GM21786 (cell line): Measurements from ENCODE around the gene TUBGCP6.
"Not testable (repeated sequence)": the region's sequence is repeated elsewhere in the genome, so short reads cannot be mapped to it uniquely, and the experiment has no call there.

Experiments used
- ATAC-seq: cut with Tn5 transposase; IDR thresholded peaks from one replicate; pipeline ENCODE4 v1.9.1; 2021; ENCODE audit not compliant: unreplicated experiment

The TUBGCP6 gene

DNA sequence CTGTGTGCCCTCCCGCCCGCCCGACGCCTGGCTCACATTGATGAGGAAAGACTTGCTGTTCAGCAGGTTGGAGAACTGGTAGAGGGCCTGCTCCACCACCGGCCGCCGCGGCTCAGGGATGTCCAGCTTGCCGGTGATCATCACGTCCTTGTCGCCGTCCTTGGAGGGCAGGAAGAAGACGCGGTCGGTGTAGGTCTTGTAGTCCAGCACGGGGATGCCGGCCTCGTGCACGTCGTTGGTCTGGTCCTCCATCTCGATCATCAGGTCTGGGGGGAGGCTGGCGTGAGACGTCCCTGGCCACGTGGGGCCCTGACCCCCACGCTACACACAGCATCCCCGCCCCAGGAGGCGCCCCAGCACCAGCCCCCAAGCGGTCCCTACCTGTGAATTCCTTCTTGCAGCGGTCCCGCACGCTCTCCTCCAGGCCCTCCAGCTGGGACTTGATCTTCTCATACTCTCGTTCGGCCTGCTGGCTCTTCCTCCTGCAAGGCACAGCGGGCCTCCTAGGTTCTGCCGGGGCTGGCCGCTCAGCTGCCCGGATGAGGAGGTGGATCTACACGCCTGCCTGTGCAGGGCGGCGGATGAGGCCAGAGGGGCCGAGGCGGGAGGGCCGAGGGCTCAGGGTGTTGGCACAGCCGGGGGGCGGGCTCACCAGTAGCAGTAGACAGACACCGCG lies 36.0 kb upstream of the TUBGCP6 start:
- ATAC-seq, result no peak

DNA sequence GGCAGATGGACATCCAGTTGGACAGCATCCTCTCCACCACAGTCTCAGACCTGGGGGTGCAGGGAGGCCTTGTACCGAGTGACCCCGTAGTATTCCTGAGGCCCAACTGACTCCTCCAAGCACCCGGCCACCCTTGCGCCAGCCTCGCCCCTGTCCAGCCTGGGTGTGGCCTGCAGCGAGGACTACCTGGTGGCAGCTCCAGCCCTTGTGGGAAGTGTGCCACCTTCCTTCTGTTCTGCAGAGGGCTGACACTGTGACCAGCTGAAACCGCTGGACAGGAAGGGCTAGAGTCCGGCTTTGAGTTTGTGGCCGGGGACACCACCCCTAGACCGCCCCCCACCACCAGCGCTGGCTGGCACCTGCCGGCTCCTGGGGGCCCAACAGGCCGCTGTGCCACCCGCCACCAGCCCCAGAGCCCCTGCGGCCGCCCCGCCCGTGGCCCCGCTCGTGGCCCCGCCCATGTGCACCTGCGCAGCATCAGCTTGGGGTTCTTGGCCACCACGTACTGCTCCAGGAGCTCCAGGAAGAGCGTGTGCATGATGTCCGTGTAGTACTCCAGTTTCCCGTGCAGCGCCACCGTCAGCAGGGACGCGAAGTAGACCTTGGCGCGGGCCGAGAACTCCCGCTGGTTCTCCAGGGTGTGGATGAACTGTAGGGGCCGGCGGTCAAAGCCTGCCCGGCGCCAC lies 35.3 kb upstream of the TUBGCP6 start:
- no peak for ATAC-seq

DNA sequence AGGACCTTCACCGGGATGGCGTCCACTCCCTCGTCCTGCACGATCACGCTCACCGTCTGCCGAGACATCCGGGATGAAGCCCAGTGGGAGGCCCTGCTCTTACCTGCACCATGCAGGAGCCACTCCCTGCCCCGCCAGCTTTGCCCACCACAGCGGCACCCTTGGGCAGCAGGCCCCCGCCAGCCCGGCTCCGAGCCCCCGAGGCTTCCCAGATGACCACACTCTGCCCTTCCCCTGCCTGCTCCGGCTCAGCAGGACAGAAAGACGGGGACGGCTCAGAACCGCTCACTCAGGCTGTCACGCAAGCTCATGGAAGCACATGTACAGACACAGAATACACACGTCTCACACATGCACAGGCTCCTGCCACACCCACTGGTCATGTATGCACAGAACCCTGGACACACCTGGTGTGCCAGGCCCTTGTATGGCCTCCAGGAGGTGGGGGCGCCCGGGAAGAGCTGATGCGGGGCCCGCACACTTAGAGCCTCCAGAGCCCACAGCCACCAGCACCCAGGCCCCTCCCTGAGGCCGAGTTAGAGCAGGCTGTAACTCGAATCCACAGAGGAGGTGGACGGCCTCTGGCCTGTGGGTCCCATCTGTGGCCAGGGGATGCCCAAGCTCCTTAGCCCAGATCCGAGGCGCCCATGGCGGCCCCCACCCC lies 34.3 kb upstream of the TUBGCP6 start:
- ATAC-seq, result no peak

DNA sequence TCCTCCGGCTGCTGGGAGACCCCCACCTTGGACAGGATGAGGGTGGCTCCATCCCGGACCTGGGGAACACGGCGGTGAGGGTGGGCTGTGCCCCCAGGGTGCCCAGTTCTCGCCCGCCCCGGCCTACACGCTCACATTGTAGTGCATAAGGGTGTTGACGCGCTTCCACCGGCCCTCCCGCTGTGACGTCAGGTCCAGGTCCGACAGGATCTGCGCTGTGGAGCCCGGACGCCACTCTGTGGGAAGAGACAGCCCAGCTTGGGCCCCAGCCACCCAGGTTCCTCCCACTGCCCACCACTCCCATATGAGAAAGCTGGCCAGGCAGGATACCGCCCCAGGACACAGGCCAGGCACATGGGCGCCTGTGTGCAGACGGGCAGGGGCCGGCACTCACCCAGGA lies 33.6 kb upstream of the TUBGCP6 start:
- no peak for ATAC-seq

DNA sequence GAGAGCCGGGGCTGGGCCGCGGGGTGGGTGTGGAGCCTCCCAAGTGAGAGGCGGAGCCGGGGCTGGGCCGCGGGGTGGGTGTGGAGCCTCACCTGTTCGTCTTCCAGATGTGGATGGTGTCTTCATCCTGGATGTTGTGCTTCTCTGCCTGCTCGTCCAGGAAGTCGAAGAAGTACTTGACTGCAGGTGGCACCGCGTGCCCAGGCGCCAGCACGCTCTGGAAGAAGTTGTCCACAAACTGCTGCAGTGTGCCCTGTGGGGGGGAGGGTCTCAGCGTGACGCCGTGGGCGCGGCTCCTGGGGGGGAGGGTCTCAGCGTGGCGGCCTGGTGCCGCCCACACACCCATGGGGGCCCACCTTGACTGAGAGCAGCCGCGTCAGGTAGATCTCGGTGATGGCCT lies 32.9 kb upstream of the TUBGCP6 start:
- no peak for ATAC-seq

DNA sequence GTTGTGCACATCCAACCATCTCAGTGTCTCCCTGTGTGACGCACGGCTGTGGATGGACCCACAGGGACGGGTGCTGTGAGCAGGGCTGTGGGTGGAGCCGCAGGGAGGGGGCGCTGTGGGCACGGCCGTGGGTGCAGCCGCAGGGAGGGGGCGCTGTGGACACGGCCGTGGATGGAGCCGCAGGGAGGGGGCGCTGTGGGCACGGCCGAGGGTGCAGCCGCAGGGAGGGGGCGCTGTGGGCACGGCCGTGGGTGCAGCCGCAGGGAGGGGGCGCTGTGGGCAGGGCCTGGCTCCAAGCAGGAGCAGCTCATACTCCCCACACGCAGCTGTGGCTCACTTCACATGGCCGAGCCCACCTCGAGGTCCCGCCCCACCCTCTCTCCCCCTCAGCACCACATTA lies 31.3 kb upstream of the TUBGCP6 start:
- peak; percentile 69 for ATAC-seq

DNA sequence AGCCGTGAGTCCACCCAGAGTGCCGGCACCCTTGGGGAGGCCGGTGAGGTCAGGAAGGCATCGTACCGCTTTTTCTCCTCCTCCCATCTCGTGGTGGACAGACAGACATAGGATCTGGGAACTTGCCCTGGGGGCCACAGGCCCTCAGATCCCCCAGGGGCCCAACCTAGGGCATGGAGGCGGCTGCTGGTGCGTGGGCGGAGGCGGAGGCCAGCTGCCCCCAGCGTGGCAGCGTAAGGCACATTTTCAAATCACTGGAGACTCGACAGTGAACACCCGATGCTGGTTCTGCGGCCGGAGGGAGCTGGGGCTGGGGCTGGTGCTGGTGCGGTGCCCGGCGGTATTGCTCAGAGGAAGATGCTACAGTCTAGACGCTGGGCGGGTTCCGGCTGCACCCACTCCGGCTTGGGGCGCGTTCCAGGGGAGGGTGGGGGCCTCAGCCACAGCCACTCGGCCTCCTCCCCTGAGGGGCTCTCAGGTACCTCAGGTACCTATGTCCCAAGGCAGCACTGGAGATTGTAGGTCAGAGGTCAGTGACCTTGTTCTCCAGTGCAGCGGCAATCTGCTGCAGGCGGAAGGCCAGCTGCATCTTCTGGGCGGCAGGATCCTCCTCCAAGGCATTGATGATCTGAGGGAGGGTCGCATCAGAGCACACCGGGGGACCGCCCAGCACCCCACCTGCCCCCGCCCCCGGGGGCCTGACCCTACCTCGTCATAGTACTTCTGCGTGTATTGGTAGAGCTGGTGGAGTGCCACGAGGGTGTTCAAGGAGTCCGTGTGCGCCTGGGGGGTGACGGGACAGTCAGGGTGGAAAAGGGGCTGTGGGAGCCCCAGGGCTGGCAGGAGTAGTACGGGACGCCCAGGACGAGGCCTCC lies 30.6 kb upstream of the TUBGCP6 start:
- ATAC-seq, result no peak

DNA sequence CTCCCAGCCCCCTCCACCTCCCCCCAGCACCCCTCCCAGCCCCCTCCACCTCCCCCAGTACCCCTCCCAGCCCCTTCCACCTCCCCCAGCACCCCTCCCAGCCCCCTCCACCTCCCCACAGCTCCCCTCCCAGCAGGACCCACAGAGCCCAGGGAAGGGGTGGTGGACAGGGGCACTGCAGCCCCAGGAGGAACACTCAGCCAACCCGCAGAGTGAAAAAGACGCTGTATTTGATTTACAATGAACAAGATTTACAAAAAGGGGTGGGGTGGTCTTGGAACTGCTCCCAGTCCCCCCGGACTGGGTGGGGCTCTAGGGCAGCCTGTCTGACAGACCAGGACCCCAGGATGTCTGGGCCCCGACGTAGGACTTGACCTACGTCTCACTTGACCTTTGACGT lies 29.9 kb upstream of the TUBGCP6 start:
- ATAC-seq, result no peak

DNA sequence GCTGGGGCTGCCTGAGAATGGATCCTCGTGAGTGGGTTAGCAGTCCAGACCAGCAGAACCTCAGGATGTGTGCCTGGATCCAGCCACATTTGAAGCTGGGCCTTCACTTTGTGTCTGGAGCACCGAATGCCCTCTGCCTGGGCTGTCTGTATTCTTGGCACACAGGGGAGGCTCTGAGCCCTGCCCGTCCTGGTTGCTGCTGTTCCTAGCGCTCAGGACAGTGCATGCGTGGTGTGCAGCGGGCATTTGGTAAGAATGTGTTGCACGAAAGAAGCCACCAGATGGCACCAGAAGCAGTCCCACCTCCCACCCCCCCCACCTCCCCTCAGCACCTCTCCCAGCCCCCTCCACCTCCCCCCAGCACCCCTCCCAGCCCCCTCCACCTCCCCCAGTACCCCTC lies 29.5 kb upstream of the TUBGCP6 start:
- ATAC-seq, result no peak

DNA sequence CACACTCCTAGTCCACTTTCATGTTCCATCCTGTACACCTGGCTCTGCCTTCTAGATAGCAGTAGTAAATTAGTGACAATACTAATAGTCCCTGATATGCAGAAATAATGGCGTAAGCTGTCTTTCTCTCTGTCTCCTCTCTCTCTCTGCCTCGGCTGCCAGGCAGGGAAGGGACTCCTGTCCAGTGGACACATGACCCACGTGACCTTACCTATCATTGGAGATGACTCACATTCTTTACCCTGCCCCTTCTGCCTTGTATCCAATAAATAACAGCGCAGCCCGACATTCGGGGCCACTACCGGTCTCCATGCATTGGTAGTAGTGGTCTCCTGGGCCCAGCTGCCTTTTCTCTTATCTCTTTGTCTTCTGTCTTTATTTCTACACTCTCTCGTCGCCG lies 29.0 kb upstream of the TUBGCP6 start:
- not testable (repeated sequence) for ATAC-seq

DNA sequence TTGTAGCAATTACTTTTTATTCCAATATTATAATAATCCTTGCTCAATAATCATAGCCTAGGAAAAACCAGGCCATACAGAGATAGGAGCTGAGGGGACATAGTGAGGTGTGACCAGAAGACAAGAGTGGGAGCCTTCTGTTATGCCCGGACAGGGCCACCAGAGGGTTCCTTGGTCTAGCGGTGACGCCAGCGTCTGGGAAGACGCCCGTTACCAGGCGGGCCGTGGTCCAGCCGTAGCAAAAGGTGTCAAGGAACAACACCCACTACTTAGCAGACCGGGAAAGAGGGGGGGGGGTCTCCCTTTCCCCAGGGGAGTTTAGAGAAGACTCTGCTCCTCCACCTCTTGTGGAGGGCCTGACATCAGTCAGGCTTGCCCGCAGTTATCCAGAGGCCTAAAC lies 28.5 kb upstream of the TUBGCP6 start:
- ATAC-seq, result not testable (repeated sequence)

DNA sequence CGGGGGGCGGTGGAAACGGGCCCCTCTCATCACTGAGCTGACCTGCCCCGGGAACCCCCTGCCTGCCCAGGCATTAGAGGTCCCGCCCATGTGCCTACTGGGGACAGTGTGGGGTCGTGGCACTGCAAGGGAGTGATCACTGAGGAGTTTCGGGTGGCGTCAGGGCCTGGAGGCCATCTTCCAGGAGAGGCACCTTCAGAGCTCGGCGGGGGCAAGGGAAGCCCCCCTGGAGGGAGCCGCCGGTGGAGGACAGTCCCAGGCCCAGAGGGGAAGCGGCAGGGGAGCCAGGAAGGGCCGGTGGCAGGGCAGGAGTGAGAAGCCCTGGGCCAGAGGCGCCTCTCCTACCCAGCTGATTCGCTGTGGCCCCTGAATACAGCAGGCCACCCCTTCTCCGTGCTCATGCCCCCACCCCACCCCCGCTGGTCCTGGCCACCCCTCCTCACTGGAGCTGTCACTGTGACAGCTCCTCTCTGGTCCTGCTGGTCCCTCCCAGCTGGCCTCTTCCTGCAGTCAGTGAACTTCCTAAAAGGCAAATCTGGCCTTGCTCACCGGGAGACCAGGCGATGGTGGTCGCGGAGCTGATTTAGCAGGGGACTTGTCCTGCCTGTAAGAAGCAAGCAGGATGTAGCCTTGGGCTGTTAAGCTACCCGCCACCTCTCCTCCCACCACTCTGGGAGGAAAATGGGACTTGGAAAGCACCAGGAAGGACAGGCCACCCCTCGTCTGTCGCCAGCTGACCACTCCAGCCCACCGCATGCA lies 27.4 kb upstream of the TUBGCP6 start:
- no peak for ATAC-seq

DNA sequence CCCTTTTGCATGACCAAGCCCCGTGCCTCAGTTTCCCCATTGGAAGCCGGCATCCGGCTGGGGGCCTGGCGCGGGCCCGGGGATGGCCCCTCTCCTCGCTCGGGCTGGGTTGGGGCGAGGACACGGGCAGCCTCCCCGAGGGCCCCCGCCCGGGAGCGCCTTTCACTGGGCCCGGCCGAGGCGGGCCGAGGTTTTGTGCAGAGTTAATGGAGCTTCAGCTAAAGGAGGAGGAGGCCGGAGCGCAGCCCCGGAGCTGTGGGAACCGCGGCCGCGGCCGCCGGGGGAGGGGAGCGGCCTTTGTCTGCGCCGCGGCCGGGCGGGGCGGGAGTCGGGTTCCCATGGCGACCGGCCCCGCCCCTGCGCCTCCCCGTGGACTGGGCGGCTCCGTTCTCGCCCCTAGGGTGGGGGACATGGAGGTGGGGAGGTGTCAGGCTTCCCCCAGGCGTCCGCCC lies 26.7 kb upstream of the TUBGCP6 start:
- ATAC-seq, result no peak

DNA sequence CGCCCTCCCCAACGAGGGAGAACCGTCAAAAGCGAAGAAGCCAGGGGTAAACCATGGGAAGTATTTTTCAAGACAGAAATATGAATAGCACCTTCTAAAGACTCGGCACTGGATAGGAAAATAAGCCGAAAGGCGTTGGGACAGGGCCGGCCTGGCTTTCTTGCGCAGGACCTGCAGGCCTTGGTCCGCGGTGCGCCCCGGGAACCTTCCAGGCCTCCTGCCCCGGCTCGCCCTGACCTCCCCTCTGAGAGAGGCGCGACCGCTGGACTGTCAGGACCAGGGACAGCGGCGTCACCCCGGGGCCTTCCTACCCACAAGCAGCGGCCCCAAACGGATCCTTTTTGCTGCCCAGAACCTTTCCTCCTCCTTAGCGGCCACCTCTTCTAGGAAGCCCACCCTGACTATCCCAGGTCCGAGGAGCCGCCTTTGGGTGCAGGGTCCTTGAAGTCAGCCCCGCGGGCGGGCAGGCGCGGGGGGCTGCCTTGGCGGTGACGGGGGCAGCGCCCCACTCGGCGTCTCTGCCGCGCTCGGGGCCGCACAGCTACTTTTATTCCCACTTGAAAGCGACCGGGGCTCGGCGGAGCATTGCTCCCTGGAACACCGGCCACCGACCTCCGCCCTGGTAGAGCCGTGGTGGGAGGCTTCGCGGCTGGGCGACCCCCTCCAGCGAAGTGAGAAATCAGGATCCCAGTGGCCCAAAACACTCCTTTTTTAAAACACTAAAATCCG lies 26.0 kb upstream of the TUBGCP6 start:
- no peak for ATAC-seq

DNA sequence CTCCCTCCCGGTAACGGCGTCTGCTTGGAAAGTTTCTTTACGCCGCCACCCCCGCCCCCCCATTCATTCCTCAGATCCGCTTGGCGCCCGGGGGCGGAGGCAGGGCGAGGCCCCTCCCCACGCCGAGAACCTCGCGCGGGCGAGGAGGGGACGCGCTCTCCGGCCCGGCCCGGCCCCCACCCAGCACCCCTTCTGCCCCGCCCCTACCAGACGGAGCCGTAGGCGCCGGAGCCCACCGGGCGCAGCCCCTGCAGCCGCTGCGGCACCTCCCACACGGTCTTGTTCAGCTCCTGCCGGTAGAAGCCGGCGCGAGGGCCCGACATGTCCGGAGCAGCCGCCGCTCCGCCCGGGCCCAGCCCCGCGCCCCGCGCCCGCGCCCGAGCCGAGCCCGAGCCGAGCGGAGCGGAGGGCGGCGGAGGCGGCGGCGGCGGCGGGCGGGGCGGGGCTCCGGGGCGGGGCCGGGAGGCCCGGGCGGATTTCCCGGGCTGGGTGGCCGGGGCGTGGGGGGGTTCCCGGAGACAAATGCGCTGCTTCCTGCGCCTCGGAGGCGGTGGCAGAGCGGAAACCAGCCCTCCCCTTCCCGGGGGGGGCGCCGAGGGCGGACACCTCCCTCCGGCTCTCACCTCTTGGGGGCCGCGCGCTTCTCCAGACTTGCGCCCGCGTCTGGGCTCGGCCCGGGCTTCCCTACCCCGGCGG lies 25.3 kb upstream of the TUBGCP6 start, which contains the start of gene MAPK11:
MAPK11 (minus strand) TSS at position 411 of the 696 bp plus-strand sequence; CDS start at position 323, 88 bp downstream.
- ATAC-seq, result no peak

DNA sequence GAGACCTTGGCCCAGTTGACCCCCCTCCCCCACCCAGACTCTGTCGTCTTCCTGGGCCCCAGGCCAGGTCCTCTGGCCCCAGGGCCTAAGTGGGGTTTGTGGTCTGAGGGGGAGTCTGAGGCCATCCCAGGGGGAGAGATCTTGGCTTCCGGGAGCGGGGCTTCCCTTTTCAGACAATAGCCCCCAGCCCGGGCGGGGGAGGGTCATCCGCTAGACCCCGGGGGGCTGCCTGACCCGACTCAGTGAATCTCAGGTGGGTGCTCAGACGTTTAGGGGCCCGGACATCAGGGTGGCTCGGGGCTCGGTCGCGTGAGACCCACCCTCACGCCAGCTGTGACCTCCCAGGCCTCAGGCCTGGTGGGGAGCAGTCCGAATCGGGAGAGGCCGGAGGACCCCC lies 24.7 kb upstream of the TUBGCP6 start:
- ATAC-seq, result no peak

DNA sequence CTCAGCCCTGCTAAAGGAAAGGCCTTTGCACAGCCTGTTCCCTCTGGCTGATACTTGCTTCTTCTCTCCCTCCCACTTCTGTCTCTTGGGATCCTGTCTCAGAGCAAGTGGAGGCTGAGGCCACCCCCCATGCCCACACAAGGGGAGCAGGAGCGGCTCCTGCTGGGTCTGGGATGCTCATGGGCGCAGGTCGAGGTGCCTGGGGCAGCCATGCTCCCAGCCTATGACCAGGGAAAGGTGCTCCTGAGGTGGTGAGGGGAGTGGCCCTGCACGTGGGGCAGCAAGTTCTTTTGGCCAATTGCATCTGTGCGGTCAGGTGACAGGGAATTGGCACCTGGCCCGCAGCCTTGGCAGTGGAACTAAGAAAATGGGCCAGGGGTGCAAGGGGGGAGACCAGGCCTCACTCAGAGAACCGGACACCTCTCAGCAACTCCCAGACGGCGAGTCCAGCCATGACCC lies 23.9 kb upstream of the TUBGCP6 start:
- ATAC-seq, result no peak

DNA sequence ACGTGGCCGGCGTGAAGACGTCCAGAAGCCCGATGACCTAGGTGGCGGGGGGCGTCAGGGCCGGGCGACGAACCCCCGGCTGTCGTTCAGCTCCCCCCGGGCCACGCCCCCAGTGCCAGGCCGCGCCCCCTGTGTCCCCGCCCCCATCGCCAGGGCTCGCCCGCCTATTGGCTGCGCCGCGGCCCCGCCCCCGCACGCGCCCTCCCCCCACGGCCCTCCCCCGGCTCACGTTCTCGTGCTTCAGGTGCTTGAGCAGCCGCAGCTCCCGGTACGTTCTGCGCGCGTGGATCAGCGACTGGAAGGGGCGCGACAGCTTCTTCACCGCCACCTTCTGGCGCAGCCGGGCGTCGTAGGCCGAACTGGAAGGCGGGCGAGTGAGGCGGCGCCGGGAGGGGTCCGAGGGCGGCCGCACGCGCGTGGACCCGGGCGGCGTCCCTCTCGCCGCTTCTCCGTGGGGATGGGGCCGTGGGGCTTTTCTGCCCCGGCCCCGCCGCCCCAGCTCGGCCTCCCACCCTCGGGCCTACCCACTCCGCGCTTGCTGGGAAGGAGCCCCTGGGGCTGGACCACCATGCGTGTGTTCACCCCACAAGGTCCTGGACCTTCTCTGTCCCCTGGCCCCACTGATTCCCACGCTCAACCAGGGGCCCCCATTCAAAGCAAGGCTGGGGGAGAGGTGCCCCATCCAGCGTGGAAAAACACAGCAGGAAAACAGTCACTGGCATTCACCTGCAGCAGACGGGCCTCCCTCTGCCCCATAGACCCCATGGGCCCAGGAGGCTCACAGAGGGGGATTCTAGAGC lies 23.0 kb upstream of the TUBGCP6 start:
- ATAC-seq, result no peak
